ENCODE measurements around the gene PUDP.
"Not testable (repeated sequence)": the region's sequence is repeated elsewhere in the genome, so short reads cannot be mapped to it uniquely, and the experiment has no call there.

The PUDP gene

DNA sequence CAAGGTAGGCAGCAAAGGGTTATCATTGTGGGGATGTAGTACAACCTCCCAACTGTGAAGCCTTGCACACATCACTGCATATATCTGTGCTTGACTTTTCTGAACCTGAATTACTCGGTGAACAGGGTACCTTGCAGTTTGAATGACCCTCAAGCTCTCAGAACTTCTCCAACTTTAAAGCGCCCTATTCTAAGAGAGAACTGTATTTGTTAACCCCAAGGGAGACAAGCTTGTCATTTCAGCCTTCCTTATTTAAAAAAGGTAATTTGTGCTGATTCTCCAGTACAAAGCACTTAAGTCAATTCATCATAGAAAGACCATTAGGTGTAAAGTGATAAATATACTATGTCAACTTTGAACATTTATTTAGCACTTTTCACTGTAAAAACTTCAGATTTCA lies 122.5 kb downstream of the PUDP start:
- no peak for DNase-seq

- DNase-seq, result no peak
These were observed 123.1 kb downstream of the PUDP start for GRCh38 chrX:7024850-7025249.

GRCh38 chrX:7022996-7023395 lies 125.0 kb downstream of the PUDP start:
- not testable (repeated sequence) for DNase-seq

DNA sequence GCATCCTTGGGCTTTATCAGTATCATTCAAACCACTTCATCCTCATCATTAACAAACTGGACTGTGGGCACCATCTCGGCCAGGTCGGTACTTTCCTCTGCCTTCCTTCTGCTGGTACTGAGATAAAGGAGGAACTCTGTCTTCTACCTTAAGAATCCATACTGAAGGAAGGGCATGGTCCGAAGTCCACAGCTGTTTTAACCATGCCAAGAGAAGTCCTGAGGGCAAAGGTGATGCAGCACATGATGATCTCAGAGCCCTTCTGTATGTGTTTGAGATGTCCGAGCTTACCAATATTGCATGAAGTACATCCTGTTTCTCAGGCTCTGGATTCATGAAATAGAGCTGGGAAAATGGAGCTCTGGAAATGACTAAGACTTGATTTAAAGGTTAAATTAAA lies 126.0 kb downstream of the PUDP start:
- no peak for DNase-seq

DNA sequence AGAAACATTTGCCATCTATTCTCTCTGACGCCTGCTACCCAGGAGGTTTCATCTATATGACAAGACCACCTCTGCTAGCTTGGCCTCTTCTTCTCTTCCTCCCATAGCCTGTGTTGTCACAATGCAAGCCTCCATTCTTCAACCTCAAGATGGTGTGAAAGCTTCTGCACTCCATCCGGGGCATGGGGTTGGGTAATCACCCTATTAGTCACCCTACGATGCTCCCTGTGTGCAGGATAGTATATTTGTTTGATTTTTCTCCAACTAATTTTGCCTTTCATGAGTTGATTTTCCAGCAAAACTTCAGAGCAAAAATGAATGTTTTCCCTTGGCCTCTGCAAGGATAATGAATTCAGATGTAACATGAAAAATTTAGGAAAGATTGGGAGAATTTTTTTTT lies 128.4 kb downstream of the PUDP start:
- no peak for DNase-seq

DNA sequence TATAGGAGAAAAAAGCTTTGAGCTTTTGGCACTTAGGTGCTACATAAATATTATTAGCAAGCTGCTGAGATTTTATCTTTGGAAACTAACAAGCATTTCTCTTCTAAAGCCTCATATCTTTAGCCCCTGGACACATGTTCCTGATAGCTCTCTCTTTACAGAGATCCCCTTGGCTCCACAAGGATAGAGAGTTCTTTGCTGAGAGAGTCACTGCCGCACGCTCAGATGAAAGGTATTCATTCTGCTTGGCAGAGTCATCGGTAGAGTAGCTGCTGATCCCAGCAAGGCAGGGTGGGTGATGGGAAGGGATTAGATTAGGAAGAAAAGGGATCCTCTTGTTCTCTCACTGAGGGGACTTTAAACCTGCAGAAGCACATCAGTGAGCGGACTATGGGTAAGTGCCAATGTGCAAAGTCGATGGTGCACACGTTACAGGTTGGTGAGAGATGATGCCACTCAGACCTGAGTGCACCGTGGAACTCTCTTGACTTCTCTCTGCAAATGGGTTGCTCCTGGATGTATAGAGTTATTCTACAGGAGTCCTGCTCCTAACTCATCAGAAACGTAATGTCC lies 135.6 kb downstream of the PUDP start:
- not testable (repeated sequence) for DNase-seq

DNA sequence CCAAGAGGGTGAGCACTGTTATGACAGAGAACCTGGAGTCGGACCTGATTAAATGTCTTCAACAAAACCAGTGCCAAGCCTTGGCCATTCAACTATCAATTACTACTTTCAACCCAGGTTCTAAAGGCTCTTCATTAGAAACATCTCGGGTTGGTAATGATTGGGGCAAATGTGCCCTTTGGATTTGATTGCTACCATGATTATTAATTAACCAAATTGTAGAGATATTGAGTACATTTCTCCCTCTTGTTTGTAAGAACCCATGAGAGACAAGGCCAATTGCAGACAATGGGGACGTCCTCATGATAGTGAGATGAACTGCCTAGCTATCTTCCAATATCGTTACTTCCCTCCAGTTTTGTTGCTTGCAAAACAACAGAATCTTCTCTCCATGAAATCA lies 137.1 kb downstream of the PUDP start:
- not testable (repeated sequence) for DNase-seq

DNA sequence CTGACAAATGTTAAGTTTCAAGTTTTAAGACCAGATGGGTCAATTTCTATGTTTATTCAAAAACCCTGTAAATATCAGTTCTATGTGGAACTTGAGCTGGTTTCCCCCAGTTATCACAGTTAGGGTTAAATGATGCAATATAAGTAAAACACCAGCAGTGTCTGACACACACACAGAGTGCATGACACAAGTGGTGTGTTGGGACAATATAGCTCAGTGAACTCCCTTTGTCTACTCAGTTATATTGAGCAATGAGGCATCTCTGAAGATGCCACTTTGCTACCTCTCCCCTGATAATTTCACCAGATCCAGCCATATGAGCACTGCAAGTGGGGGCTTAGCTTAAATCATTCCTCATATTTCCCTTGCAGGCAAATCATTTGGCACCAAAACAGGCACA lies 140.6 kb downstream of the PUDP start:
- DNase-seq, result not testable (repeated sequence)
